HG03460 (cell line): ENCODE measurements around the gene KNSTRN.

Experiments used
- ATAC-seq: cut with Tn5 transposase; IDR thresholded peaks from one replicate; pipeline ENCODE4 v1.9.1; 2021; ENCODE audit not compliant: unreplicated experiment

The KNSTRN gene

GRCh38 chr15:40392986-40393948, 10.7 kb downstream of the KNSTRN start:
- ATAC-seq: no peak

DNA sequence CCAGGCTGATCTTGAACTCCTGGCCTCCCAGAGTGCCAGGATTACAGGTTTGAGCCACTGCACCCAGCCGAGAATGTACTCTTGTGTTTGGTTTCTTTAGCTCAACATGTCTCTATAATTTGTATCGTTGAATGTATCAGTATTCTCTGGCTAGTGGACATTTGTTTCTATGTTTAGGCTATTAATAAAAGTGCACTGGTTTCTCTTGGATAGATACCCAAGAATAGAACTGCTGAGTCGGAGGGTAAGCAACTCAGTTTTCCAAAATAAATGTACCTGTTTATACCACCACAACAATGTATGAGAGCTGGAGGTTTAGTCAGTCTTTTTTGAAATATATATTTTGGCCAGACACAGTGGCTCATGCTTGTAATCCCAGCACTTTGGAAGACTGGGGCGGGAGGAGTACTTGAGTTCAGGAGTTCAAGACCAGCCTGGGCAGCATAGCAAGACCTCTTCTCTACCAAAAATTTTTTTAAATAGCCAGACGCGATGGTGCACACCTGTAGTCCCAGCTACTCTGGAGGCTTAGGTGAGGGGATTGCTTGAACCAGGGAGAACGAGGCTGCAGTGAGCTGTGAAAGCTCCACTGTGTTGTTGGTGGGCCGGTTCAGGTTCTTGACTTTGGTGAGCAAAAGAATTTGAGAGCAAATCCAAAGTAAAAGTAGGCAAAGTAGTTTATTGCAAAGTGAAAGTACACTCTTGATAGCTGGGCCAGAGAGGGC, 15.3 kb downstream of the KNSTRN start:
- ATAC-seq: no peak

DNA sequence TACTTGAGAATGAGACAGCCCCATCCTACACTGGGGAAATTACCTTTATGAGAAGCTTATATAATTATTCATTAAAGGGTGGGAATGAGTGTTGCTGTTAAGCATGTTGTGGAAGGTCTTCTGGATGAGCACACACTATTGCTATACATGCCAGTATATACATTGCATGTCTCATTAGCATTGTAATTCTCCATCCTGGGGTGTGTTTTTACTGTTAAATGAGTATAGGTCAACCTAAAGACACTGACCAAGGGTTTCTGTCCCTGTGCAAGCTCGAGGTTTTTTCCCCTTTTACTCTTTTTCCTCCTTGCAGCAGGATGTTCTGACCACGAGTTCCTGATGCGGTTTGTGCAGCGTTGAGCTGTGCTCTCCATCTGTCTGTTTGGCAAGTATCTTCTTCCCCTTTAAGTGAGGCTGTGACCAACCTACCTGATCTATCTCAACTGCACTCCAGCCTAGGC, 15.9 kb downstream of the KNSTRN start:
- peak; percentile 73 for ATAC-seq

- ATAC-seq: no peak
These were observed 16.8 kb downstream of the KNSTRN start for GRCh38 chr15:40399370-40399769.

GRCh38 chr15:40405501-40406381, 23.2 kb downstream of the KNSTRN start, which contains the start of gene IVD:
IVD (plus strand) TSS chr15:40405795; CDS start chr15:40405828, 33 bp downstream.
- peak; percentile 92 for ATAC-seq

- ATAC-seq: no peak
These were observed 24.9 kb downstream of the KNSTRN start for GRCh38 chr15:40407330-40407990.

DNA sequence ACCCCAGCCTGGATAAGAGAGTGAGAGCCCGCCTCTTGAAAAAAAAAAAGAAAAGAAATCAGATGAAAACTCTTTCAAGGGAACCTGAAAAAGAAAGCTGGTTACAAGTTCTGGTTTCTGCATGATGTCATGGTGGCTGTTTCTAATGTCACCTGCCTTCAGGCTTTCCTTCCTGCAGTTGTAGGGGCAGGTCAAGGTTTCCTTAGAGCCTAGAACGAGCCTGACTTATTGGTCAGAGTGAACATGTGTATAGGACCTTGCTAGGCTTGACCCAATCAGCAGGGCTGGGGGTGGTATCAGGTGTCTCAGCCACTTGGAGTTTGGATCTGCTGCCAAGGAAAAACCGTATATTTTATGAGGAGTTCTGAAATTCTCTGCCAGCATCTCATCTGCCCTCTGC, 26.8 kb downstream of the KNSTRN start:
- ATAC-seq: no peak

DNA sequence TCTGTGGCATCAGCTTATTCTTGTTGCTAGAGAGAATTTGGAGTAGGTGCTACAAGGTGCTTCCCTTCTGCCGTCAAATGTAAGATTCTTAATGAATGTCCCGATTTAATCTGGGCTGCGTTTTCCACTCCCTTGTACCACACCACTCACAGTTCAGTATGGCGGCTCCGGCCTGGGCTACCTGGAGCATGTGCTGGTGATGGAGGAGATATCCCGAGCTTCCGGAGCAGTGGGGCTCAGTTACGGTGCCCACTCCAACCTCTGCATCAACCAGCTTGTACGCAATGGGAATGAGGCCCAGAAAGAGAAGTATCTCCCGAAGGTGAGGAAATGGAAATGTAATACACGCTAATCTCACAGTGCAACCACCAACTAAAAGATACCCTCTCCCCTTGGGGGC, 28.0 kb downstream of the KNSTRN start:
- no peak for ATAC-seq

- no peak for ATAC-seq
These were observed 29.7 kb downstream of the KNSTRN start for GRCh38 chr15:40412095-40412759.

DNA sequence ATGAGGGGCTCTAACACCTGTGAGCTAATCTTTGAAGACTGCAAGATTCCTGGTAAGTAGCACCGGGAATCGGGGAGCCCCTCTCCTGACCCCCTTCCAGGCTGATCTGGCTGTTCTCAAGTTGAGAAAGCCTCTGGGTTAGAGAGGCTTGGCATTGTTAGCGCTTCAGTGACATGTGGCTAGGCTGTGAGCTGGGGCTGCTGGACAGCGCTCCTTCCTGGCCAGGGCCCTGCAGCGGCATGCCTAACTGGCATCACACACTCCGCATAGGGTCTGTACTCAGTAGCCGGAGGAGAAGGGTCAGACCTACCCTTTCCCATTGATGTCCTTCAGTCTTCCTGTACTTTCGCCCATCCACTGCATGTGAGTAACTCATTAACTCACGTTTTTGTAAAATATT, 30.5 kb downstream of the KNSTRN start:
- ATAC-seq: no peak

DNA sequence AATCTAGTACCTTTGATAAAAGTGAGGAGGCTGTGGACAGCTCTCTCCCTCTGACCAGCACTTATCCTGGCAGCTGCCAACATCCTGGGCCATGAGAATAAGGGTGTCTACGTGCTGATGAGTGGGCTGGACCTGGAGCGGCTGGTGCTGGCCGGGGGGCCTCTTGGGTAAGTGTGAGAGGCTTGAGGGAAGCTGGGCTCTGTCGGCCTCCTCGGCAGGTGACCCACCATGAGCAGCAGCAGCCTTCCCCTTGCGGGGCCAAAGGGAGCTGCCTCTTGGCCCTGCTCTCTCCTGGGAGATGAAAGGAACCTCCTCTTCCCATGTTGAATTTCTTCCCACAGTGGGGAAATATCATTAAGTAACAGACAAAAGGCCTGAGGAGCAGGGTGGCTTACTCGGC, 32.3 kb downstream of the KNSTRN start:
- no peak for ATAC-seq

- no peak for ATAC-seq
These were observed 32.7 kb downstream of the KNSTRN start for GRCh38 chr15:40415226-40415625.

DNA sequence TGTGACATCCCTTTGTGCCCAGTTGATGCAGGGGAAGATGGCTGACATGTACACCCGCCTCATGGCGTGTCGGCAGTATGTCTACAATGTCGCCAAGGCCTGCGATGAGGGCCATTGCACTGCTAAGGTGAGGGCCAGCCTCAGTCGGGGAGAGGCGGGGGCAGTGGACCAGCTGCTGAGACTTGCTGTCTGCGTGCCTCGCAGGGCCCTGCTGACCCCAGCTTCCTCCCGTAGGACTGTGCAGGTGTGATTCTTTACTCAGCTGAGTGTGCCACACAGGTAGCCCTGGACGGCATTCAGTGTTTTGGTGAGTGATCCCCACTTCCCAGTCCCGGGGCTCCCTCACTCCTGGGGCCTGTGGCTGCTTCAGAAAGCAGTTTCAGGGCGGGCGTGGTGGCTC, 33.5 kb downstream of the KNSTRN start:
- no peak for ATAC-seq

- ATAC-seq: no peak
These were observed 35.6 kb downstream of the KNSTRN start for GRCh38 chr15:40418126-40418525.

DNA sequence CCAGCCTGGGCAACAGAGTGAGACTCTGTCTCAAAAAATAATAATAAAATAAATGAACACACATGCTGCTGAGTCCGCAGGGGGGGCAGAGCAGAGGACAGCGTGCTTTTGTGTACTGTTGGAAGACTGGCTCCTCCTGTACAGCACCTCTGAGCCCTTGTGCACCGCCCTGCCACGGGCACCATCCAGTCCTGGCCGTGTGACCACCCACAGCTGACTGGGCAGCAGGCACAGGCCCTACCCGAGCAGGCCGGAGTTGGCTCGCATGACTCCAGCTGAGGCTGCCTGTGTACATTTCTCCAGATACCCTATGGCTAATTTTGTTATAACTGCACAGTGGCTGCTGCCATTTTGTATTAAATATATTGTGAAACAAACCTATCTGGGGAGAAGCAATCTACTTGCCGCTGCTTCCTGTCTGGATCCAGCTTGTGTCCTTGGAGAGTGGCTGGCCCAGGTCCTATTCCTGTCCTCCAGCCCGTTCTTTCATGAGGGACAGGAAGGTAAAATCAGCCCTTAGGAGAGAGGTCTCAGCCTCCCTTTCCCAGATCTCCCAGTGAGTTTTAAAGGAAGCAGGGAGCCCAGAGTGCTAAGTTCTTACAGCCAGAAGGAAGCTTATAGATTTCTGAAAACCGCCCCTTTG, 37.7 kb downstream of the KNSTRN start:
- ATAC-seq: no peak

- no peak for ATAC-seq
These were observed 38.3 kb downstream of the KNSTRN start for GRCh38 chr15:40420793-40421192.

DNA sequence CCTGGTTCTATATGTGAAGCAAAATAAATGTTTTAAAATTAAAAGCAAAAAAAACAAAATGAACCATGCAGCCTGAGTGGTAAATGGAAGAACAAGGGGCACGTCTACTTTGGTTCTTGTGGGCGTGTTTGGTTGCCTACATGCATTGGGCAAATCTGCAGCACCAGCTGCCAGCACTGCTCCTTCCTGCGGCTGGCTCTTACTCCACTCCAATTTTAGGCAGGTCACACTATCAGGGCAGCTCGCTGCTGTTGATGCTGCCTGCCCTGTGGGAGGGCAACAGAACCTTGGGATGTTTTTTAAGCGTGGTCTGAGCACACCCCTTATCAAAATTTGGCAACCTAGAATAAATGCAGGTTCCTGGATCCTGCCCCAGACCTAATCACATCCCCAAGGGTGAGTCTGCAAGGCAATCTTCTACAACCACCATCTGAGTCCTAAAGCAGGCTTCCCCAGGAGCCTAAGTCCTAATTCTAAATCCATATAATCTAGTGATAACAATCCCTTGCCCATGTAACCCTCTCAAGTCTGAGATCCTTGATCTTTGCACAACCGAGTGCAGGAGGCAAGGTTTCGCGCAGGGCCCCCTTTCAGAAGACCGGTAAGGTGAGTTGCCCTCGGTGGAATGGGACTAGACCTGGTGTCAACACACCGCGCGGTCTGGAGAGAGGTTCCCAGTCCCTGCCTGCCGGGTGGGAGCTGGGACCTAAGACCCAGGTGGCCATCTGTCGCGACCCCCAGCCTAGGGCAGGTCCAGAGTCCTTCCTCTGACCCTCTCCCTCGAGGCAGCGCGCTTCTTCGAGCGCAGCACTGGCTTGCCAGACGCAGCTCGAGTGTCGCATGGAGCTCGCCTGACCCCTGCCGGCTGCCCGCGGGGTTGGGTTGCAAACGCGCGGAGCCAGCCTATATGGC, 39.0 kb downstream of the KNSTRN start:
- peak; percentile 82 for ATAC-seq

DNA sequence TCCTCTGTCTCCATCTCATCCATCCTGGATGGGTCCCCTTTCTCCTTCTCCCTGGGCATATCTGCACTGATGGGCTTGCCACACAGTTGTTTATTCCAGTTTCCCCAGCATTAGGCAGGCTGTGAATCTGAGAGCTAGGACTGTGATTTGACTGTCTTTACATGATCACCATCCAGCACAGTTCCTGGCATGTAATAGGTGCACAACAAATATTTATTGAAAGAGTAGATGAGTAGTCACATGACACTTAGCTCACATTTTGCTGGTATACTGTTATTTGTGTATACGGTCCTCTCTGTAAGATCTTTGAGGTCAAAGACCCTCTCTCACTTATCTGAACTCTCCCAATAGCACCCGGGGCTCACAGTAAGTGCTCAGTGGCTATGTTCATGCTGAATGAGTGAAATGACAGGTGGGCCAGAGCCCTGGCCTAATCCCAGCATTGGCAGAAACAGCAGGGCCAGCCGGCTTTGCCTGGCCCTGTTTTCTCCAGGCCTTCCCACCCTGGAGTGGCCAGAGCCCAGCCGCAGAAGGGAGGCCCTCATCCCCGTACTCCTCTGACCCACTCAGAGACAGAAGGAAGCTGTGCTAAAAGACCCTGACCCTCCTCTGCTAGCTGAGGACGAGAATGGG, 42.1 kb downstream of the KNSTRN start:
- ATAC-seq: no peak
